H9 (cell line): ENCODE measurements around the gene AVPR2. TPM values are rescaled to one million over a fixed set of nuclear protein-coding genes. Genes with fewer than 3 reads are reported as not detected.

Experiments
- DNase-seq: peaks from one replicate; pipeline ENCODE4 v3.0.0-alpha.2; 2017
- H2AFZ ChIP-seq: one replicate; pipeline ENCODE4 v1.6.1; 2013; ENCODE audit warnings: mild to moderate bottlenecking, low read length, control low read depth, moderate library complexity
- H2AK5ac ChIP-seq: 2 replicates; pipeline ENCODE4 v1.6.1; 2013; ENCODE audit warnings: low read length, control low read depth, mixed read lengths; ENCODE audit not compliant: insufficient read length
- H2BK120ac ChIP-seq: one replicate; pipeline ENCODE4 v1.6.1; 2013; ENCODE audit warnings: low read depth, mild to moderate bottlenecking, low read length, control low read depth, inconsistent platforms; ENCODE audit not compliant: poor library complexity, severe bottlenecking
- H2BK12ac ChIP-seq: 2 replicates; pipeline ENCODE4 v1.6.1; 2013; ENCODE audit warnings: low read length, control low read depth, mixed read lengths, low read depth; ENCODE audit not compliant: insufficient read length
- H2BK15ac ChIP-seq: 2 replicates; pipeline ENCODE4 v1.6.1; 2013; ENCODE audit warnings: low read depth, low read length, control low read depth
- H2BK20ac ChIP-seq: one replicate; pipeline ENCODE4 v1.6.1; 2013; ENCODE audit warnings: low read depth, mild to moderate bottlenecking, low read length, control low read depth, inconsistent platforms; ENCODE audit not compliant: poor library complexity, severe bottlenecking
- H2BK5ac ChIP-seq: 2 replicates; pipeline ENCODE4 v1.6.1; 2013; ENCODE audit warnings: low read length, control low read depth, mixed read lengths; ENCODE audit not compliant: insufficient read length
- H3K14ac ChIP-seq: 2 replicates; pipeline ENCODE4 v1.6.1; 2013; ENCODE audit warnings: low read length, control low read depth; ENCODE audit not compliant: insufficient read depth
- H3K18ac ChIP-seq: 2 replicates; pipeline ENCODE4 v1.6.1; 2013; ENCODE audit warnings: low read depth, mild to moderate bottlenecking, mixed read lengths, low read length, control low read depth; ENCODE audit not compliant: insufficient read length
- H3K23ac ChIP-seq: 2 replicates; pipeline ENCODE4 v1.6.1; 2013; ENCODE audit warnings: low read length, control low read depth, mixed read lengths, low read depth; ENCODE audit not compliant: insufficient read length
- H3K23me2 ChIP-seq: 2 replicates; pipeline ENCODE4 v1.6.1; 2013; ENCODE audit warnings: low read depth, mild to moderate bottlenecking, mixed read lengths, low read length, control low read depth; ENCODE audit not compliant: insufficient read length, poor library complexity, severe bottlenecking
- H3K27ac ChIP-seq: 2 replicates; pipeline ENCODE4 v1.5.1; 2013; ENCODE audit warnings: low read length, control low read depth, mixed read lengths, low read depth; ENCODE audit not compliant: insufficient read length
- H3K27me3 ChIP-seq: 2 replicates; pipeline ENCODE4 v1.6.1; 2013; ENCODE audit warnings: low read length, control low read depth, inconsistent platforms; ENCODE audit not compliant: insufficient read depth
- H3K4ac ChIP-seq: 2 replicates; pipeline ENCODE4 v1.6.1; 2013; ENCODE audit warnings: low read depth, mild to moderate bottlenecking, control low read depth, inconsistent platforms, low read length, moderate library complexity
- H3K4me1 ChIP-seq: 2 replicates; pipeline ENCODE4 v1.6.1; 2013; ENCODE audit warnings: low read length, control low read depth, inconsistent platforms; ENCODE audit not compliant: insufficient read depth
- H3K4me2 ChIP-seq: 2 replicates; pipeline ENCODE4 v1.6.1; 2013; ENCODE audit warnings: low read length, control low read depth, mixed read lengths; ENCODE audit not compliant: insufficient read length, insufficient read depth
- H3K56ac ChIP-seq: 2 replicates; pipeline ENCODE4 v1.6.1; 2013; ENCODE audit warnings: low read depth, mild to moderate bottlenecking, mixed read lengths, low read length, control low read depth; ENCODE audit not compliant: insufficient read length
- H3K79me1 ChIP-seq: 2 replicates; pipeline ENCODE4 v1.6.1; 2013; ENCODE audit warnings: low read depth, mild to moderate bottlenecking, moderate library complexity, low read length, control low read depth, inconsistent platforms; ENCODE audit not compliant: insufficient read depth, poor library complexity, severe bottlenecking
- H3K79me2 ChIP-seq: 2 replicates; pipeline ENCODE4 v1.6.1; 2013; ENCODE audit warnings: low read length, control low read depth, inconsistent platforms; ENCODE audit not compliant: insufficient read depth
- H3K9ac ChIP-seq: 2 replicates; pipeline ENCODE4 v1.6.1; 2013; ENCODE audit warnings: low read length, control low read depth, mixed read lengths; ENCODE audit not compliant: insufficient read length; ENCODE audit errors: extremely low read depth
- H3K9me3 ChIP-seq: one replicate; pipeline ENCODE4 v1.6.1; 2013; ENCODE audit warnings: low read depth, low read length, inconsistent platforms; ENCODE audit not compliant: control insufficient read depth
- H3T11ph ChIP-seq: one replicate; pipeline ENCODE4 v1.6.1; 2013; ENCODE audit warnings: mild to moderate bottlenecking, low read length, control low read depth, inconsistent platforms
- H4K20me1 ChIP-seq: one replicate; pipeline ENCODE4 v1.6.1; 2013; ENCODE audit not compliant: control insufficient read depth, insufficient read length, insufficient read depth
- H4K5ac ChIP-seq: 2 replicates; pipeline ENCODE4 v1.6.1; 2013; ENCODE audit warnings: low read depth, mild to moderate bottlenecking, mixed read lengths, low read length, control low read depth; ENCODE audit not compliant: insufficient read length
- H4K8ac ChIP-seq: replicated peaks from 2 replicates; pipeline ENCODE4 v1.6.1; 2013; ENCODE audit warnings: low read length, control low read depth, mixed read lengths, low read depth; ENCODE audit not compliant: insufficient read length
- H4K91ac ChIP-seq: 2 replicates; pipeline ENCODE4 v1.6.1; 2013; ENCODE audit warnings: low read depth, mild to moderate bottlenecking, moderate library complexity, mixed read lengths, low read length, control low read depth; ENCODE audit not compliant: insufficient read length
- H3K27ac Mint-ChIP-seq, 3 experiments: 2 replicates in 2 of 3; 3 replicates in 1 of 3; pipeline ENCODE4 v1.8.0; 2020 to 2021; ENCODE audit warnings: mixed read lengths in 3 of 3, mild to moderate bottlenecking in 1 of 3, moderate library complexity in 1 of 3
- H3K27me3 Mint-ChIP-seq: 2 replicates; pipeline ENCODE4 v1.8.0; 2021; ENCODE audit warnings: low read depth, mild to moderate bottlenecking, moderate library complexity, mixed read lengths
- H3K36me3 Mint-ChIP-seq, 3 experiments: 2 replicates in 2 of 3; 3 replicates in 1 of 3; pipeline ENCODE4 v1.8.0; 2020 to 2021; ENCODE audit warnings: low read depth in 3 of 3, mixed read lengths in 3 of 3; ENCODE audit not compliant: insufficient read depth in 1 of 3
- H3K4me1 Mint-ChIP-seq, 2 experiments: 2 replicates each; pipeline ENCODE4 v1.8.0; 2020; ENCODE audit warnings: mixed read lengths in 2 of 2
- H3K4me3 Mint-ChIP-seq, 2 experiments: 2 replicates in 1 of 2; 3 replicates in 1 of 2; pipeline ENCODE4 v1.8.0; 2020 to 2021; ENCODE audit warnings: mild to moderate bottlenecking in 2 of 2, mixed read lengths in 2 of 2, moderate library complexity in 1 of 2
- H3K9me3 Mint-ChIP-seq, 2 experiments: 2 replicates in 1 of 2; 3 replicates in 1 of 2; pipeline ENCODE4 v1.8.0; 2020; ENCODE audit warnings: mild to moderate bottlenecking in 2 of 2, mixed read lengths in 2 of 2, moderate library complexity in 1 of 2
- CTCF ChIP-seq: fragments of 200-600 bp; sonication (generic); conservative IDR thresholded peaks from 3 replicates; pipeline ENCODE4 v1.8.0; 2021; ENCODE audit warnings: antibody characterized with exemption, mild to moderate bottlenecking
- WGBS: extraction: QIAGEN DNeasy Blood & Tissue Kit; methylation state at CpG from one replicate; pipeline ENCODE4 v1.1.7; 2013; ENCODE audit warnings: missing lambda C conversion rate, low lambda C conversion rate, mixed read lengths; ENCODE audit not compliant: insufficient read length; ENCODE audit errors: extremely low coverage; 5-methylcytosine and 5-hydroxymethylcytosine counted together
- total RNA-seq: library from RNA; stranded (reverse); gene quantifications from 2 replicates; pipeline ENCODE4 v1.2.1, GENCODE V29; 2021

AVPR2 gene
- total RNA-seq, 1 experiment from 2014 or later = not detected

- Histone ChIP-seq H3K9ac (no peak overlapping the region), H2BK15ac (no peak overlapping the region), H3K4ac (no peak overlapping the region), H2BK12ac (no peak overlapping the region), H3K23ac (no peak overlapping the region), H4K5ac (no peak overlapping the region), H3K9me3 (no peaks in the 10 kb centered on the region), H3K4me2 (no peak overlapping the region), H2AFZ (no peak overlapping the region), H2BK20ac (no peak overlapping the region), H3K79me2 (no peaks in the 10 kb centered on the region), H4K20me1 (no peaks in the 10 kb centered on the region), H3T11ph (no peak overlapping the region), H3K56ac (no peak overlapping the region), H4K91ac (no peak overlapping the region), H3K79me1 (no peaks in the 10 kb centered on the region), H3K27ac (no peak overlapping the region), H3K14ac (no peak overlapping the region), H3K18ac (no peak overlapping the region), H3K4me1 (no peaks in the 10 kb centered on the region; the same call in none of the 2 replicates), H2BK120ac (no peak overlapping the region), H3K23me2 (peaks cover 3% of the 10 kb centered on the region), H2BK5ac (no peak overlapping the region), H2AK5ac (no peak overlapping the region), H3K27me3 (no peaks in the 10 kb centered on the region), H4K8ac (no peak overlapping the region)
- no peak for DNase-seq
- peaks cover 6 to 11% (median 7%) of the 10 kb centered on the region in 3 experiments; a peak in 6 of 7 replicates for H3K36me3 Mint-ChIP-seq
- peaks cover 30 to 58% of the 10 kb centered on the region in 2 experiments for H3K4me1 Mint-ChIP-seq
- H3K27me3 Mint-ChIP-seq = peaks cover 29% of the 10 kb centered on the region
- no CpG with 5 or more reads among the region's 7 CpGs for WGBS
- no peak overlapping the region for H3K27ac Mint-ChIP-seq
- peaks cover 52 to 67% of the 10 kb centered on the region in 2 experiments for H3K9me3 Mint-ChIP-seq
- H3K4me3 Mint-ChIP-seq = no peak overlapping the region
- TF ChIP-seq CTCF = no peak
These were observed 23.2 kb upstream of the AVPR2 start for GRCh38 chrX:153881281-153881680.
